ENCODE results near the gene SCARF2.

SCARF2 gene

GRCh38 chr22:20421507-20421874, 16.1 kb downstream of the SCARF2 start:
- TF ChIP-seq CTCF (IDR thresholded peaks at IDR 0.05; ENCODE audit: insufficient read depth, low read length) = no peak
- no peak for TF ChIP-seq REST (IDR thresholded peaks at IDR 0.05; ENCODE audit: insufficient replicate concordance, low read depth)
- no peak for TF ChIP-seq POLR2AphosphoS5 (IDR thresholded peaks at IDR 0.05; ENCODE audit: low read depth)
- no peak for TF ChIP-seq SPI1 (IDR thresholded peaks at IDR 0.05; ENCODE audit: borderline replicate concordance, low read depth)
- no peak for TF ChIP-seq GABPA (IDR thresholded peaks at IDR 0.05; ENCODE audit: low read depth)
- H3K4me3 ChIP-seq (replicated peaks; ENCODE audit: insufficient read depth, low read length) = no peak overlapping the region
- peaks cover 15% of the 10 kb centered on the region for H3K27me3 ChIP-seq (ENCODE audit: insufficient read depth, poor library complexity, severe bottlenecking)
- H3K27ac ChIP-seq (replicated peaks) = no peak overlapping the region
- no peak for DNase-seq (ENCODE audit: low read depth in 1 of 2, low spot score in 1 of 2)

- Histone ChIP-seq H3K27ac (replicated peaks) (no peak overlapping the region), H3K27me3 (ENCODE audit: insufficient read depth, poor library complexity, severe bottlenecking) (peaks cover 10% of the 10 kb centered on the region), H3K4me3 (replicated peaks; ENCODE audit: insufficient read depth, low read length) (no peak overlapping the region)
- TF ChIP-seq CTCF (IDR thresholded peaks at IDR 0.05; ENCODE audit: insufficient read depth, low read length) = no peak
- TF ChIP-seq POLR2AphosphoS5 (IDR thresholded peaks at IDR 0.05; ENCODE audit: low read depth) = no peak
- no peak for TF ChIP-seq REST (IDR thresholded peaks at IDR 0.05; ENCODE audit: insufficient replicate concordance, low read depth)
- TF ChIP-seq GABPA (IDR thresholded peaks at IDR 0.05; ENCODE audit: low read depth) = no peak
- TF ChIP-seq SPI1 (IDR thresholded peaks at IDR 0.05; ENCODE audit: borderline replicate concordance, low read depth) = no peak
- DNase-seq (ENCODE audit: low read depth in 1 of 2, low spot score in 1 of 2) = no peak
Measured at GRCh38 chr22:20420157-20420842, 17.3 kb downstream of the SCARF2 start.

GRCh38 chr22:20419664-20419951, 18.0 kb downstream of the SCARF2 start:
- Histone ChIP-seq H3K27me3 (ENCODE audit: insufficient read depth, poor library complexity, severe bottlenecking) (peaks cover 5% of the 10 kb centered on the region), H3K4me3 (replicated peaks; ENCODE audit: insufficient read depth, low read length) (no peak overlapping the region), H3K27ac (replicated peaks) (no peak overlapping the region)
- TF ChIP-seq POLR2AphosphoS5 (IDR thresholded peaks at IDR 0.05; ENCODE audit: low read depth) = no peak
- no peak for TF ChIP-seq CTCF (IDR thresholded peaks at IDR 0.05; ENCODE audit: insufficient read depth, low read length)
- TF ChIP-seq REST (IDR thresholded peaks at IDR 0.05; ENCODE audit: insufficient replicate concordance, low read depth) = no peak
- no peak for TF ChIP-seq SPI1 (IDR thresholded peaks at IDR 0.05; ENCODE audit: borderline replicate concordance, low read depth)
- TF ChIP-seq GABPA (IDR thresholded peaks at IDR 0.05; ENCODE audit: low read depth) = no peak
- no peak for DNase-seq (ENCODE audit: low read depth in 1 of 2, low spot score in 1 of 2)
